HS-5 (cell line): ENCODE measurements around the gene KLK7.

ENCODE experiments used
- DNase-seq: peaks from one replicate; pipeline ENCODE4 v3.0.0-alpha.2; 2012; ENCODE audit warnings: low read depth

The KLK7 gene

DNA sequence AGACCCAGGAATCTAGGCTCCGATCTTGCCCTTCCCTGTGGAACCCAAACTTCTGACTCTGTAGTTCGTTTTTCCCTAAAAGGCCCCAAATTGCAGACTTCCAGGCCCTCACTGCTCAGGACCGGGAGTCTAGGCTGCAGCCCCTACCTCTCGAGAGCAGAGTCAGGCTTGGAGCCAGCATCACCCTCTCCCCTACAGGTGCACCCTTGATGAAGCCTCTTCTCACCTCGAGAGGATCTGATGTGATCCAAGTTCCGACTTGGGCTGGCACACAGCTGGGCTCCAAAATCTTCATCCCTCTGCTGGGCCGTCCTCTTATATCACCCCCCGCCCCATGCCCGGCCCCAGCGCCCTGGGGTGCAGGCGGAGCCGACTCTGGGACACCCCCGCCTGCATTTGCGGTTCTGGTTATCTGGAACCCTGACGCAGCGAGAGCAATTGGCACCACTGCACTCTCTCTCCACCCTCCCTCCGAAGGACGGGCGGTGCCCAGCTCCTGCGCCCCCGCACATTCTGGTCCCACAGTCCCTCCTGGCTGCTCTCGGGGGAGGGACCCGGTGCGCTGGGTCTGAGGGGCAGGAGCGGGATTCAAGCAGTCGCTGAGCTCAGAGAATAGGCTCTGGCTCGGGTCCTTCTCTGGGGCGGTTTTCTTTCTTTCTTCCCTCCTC lies at the start of gene KLK7:
KLK7 (minus strand) TSS at position 293 of the 668 bp plus-strand sequence. CDS start 1,518 bp downstream, outside the sequence.
- DNase-seq: no peak

DNA sequence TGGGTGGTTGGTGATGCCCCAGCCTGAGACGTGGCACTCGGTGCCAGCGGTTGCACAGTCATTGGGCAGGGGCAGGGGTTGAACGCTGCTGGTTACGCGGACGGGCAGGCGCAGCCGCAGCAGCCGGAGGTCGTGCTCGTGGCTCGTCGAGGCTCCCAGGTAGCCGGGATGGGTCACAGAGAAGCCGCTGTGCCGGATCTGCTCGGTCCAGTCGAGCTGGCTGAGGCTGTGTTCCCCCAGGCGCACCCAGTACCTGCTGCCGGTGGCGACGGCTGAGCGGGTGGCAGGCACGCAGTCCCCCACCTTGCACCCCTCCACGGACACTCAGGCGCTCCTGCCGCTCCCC lies 48.1 kb upstream of the KLK7 start:
- no peak for DNase-seq

DNA sequence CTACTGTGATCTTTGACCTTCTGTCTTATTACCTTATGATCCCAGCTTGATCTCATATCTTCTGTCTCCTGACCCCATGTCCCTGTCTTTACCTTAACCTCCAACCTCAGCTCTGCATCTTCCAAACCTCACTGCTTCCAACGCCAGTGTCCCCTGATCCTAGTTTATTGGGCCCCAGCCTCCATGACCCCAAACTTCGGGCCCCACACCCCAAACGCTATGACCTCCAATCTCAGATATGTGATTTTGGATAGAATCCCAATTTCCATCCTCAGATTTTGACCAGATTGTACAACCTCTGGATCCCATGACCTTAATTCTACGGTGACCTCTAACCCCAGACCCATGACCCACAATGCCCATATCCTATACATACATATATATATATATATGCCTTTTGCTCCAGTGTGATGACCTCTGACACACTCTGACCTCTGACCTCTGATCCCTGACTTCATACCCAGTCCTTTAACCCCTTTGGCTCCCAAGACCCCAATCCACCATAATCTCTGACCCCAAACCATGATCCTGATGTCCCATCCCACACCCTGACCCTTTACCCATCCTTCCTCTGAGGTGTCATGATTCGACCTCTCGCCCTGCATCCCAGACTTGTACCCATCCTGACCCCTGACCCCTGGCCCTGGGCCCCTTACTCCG lies 47.6 kb upstream of the KLK7 start:
- DNase-seq: no peak

DNA sequence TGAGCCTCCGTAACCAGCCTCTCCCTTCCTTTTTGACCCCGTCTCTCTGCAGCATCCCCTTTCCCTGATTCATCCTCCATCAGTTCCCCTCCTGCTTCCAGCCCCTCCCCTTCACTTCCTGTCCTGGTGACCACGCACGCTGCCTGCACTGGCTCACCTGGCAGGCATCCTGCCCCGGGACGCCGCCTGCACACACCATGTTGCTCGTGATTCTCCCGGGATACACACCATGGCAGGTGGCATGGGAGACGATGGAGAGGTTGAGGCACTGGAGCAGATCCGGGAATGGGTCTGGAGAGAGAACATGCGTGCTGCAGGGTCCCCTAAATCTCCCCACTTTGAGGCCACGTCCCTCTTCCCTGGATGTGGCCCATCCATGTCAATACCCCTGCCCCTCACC lies 46.9 kb upstream of the KLK7 start:
- no peak for DNase-seq

DNA sequence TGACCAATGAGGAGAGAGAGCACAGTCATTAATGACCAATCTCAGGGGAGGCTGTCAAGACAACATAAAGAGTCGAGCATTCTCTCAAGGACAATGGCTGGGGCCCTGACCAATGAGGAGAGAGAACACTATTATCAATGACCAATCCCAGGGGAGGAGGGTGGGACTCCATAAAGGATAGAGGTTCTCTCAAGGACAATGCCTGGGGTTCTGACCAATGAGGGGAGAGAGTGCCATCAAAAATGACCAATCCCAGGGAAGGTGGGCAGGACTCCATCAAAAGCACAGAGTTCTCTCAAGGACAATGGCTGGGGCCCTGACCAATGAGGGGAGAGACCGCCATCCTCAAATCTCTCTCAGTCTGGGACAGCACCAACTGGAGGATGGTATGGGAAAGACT lies 46.0 kb upstream of the KLK7 start:
- DNase-seq: no peak

DNA sequence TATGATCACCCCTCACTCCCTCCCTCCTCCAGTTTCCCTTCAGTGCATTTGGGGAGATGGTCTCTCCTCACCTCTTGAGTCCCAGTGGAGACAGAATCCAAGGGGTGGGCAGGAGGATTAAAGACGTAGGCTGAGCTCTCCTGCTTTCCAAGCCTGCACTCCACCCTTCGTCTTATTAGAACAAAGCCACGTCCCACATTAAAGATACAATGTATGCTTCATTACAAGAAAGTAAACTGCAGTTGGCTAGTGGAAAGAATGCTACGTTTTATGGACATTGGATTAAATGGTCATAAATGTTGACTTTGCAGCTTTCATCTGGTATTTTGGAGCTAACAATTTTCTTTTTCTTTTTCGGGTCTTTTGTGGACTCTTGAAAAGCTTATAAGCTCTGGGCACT lies 44.2 kb upstream of the KLK7 start:
- DNase-seq: no peak

DNA sequence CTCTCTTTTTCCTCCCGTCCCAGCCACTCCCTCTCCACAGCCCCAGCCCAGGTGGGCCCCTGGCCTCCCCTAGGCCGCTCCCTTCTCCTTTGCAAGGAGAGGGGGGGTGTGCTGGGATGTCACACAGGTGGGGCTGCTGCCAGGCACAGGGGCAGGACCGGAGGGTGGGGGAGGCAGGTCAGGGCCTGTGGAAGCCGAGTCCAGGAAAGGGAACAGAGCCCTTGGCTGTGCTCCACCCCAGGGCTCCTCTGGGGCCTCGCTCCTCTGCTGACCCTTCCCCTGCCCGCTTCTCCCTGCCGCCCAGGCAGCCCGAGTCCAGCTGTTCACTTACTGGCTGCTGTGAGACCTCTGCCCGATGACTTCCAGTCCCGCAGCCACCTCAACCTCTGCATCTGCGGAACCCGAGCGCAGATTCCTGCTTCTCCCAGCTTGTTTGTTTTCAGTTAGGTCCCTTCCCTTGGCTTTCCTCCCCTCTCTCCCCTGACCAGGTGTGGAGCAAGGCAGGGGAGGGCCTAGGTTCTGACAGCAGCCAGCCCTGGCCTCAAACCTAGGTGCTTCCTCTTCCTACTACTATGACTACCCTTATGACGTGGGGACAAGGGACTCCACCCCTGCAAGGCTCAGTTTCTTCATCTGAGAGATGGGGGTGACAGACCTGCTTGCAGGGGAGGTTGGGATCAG lies 43.5 kb upstream of the KLK7 start:
- DNase-seq: no peak

DNA sequence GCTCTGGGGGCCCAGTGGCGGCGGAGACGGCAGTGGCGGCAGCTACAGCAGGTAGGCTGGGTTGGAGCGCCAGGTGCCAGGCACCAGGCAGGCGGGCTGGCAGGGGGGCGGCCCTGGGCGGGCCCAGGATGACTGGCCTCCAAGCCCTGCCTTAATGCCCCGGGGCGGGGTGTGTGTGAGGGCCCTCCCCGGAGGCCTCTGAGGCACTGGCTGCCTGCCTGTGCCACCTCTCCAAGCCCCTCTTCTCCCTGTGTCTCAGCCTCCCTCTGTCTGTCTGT lies 42.8 kb upstream of the KLK7 start, which contains the start of gene KLK11:
KLK11 (minus strand) TSS at position 63 of the 278 bp plus-strand sequence. CDS start 985 bp downstream, outside the sequence.
- DNase-seq: no peak

DNA sequence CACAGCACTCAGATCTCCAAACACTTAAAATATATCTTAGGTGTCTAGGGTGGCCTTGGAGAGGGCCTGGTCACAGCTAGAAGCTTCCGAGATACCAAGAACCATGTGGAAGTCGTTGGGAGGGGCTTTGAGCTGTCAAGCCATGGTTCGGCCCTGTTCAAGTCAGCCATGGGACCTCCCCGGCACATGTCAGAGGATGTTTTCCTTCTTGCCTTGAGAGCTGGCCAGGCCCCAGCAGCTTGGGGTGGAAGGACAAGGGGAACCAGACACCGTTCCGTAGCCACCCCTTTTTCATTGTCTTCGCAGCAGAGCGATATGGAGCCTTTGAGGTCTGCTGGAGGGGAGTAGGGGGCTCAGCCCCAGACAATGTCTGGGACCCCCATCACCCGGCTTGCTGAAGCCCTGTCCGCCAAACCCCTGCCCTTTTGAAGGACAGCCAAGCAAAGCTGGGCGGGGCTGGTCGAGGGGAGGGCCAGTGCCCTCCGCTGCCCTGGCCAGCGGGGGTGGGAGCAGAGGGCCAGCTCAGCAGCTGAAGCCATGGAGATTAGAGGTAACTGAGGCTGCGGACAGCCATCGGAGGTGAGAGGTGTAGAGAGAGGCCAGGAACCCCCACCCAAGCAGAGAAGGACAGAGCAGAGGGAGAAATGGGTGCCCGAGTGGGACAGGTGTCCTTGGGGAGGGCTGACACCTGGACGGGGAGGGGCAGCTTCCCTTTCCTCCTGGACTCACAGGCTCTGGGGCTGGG lies 42.3 kb upstream of the KLK7 start:
- no peak for DNase-seq

DNA sequence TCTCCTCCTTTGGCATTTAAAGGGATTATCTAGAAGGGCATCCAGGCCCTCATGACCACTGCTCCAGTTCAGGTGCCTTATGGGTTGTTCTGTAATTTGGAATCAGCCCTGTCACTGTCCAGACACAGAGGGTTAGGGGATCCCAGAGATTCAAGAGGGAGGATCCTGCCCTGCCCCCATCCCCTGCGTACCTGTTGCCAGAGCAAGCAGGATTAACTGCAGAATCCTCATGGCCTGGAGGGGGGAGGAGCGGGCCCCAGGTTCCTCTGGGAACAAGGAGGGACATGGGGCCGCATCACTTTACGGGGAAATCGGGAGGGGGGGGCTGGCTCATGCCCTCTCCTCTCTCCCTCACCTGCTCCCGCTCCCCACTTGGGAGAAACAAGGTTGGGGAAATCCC lies 41.7 kb upstream of the KLK7 start:
- no peak for DNase-seq

DNA sequence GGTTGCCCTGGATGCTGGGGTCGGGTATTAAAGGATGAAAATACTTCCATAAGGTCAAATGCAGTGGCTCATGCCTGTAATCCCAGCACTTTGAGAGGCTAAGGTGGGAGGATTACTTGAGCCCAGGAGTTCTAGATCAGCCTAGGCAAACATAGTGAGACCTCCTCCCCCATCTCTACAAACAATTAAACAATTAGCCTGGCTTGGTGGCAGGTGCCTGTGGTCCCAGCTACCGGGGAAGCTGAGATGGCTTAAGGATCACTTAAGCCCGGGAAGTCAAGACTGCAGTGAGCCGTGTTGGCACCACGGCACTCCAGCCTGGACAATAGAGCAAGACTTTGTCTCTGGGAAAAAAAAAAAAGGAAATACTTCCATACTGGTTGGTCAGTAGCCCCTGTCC lies 41.2 kb upstream of the KLK7 start:
- no peak for DNase-seq

DNA sequence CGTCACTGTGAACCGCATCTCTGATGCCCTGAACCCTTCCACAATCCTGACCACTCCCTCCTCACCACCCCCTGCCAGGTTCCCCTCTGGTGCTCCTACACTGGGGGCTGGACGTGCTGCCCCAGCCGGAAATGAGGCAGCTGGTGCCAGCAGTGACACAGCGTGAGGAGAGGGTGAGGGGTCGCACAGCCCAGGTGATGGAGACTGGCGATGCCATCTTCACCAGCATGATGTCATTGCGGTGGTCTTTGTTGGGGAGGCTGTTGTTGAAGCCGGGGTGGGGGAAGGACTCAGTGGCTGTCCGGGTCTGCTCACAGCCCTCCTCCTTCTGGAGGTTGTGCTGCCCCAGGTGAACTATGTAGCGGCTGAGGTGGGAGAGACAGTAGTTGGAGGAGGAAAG lies 40.2 kb upstream of the KLK7 start:
- no peak for DNase-seq

DNA sequence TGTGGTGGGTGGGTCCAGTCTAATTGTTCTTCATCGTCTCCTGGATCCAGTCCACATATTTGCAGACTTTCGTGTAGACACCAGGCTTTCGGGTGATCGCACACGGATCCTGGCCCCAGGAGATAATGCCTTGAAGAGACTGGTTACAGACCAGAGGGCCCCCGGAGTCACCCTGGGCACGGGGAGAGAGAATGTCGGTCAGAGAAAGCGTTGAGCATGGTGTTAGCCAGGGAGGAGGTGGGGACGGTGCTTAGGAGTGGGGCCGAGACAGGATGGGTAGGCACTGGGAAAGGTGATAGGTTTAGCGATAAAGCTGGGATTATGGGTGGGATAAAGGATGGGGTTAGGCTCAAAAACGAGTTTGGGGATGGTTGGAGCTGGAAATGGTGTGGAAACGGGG lies 38.8 kb upstream of the KLK7 start:
- no peak for DNase-seq

DNA sequence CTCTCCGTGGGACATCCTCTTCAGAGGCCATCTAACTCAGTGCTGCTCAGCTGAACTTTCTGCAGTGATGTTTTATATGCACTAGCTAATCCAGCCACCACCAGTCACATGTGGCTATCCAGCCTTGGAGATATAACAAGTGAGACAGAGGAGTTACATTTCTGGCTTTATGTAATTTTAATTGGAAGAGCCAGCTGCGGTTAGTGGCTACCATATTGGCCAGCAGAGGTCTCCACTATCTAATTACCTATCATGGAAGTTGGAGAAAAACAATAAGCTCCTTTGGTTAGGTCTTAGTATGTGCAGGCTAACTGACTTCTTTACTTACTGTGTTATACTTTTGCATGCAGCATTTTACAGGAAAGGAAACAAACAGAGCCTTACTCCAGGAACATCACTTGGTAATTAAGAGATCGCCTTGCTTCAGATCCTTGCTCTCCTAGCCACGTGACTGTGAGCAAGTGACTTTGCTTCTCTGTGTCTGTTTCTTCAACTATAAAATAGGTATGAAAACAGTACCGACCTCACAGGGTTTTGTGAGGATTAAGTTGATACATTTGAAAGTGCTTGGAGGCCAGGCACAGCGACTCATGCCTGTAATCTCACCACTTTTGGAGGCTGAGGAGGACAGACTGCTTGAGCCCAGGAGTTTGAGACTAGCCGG lies 37.4 kb upstream of the KLK7 start:
- peak; percentile 11 for DNase-seq

DNA sequence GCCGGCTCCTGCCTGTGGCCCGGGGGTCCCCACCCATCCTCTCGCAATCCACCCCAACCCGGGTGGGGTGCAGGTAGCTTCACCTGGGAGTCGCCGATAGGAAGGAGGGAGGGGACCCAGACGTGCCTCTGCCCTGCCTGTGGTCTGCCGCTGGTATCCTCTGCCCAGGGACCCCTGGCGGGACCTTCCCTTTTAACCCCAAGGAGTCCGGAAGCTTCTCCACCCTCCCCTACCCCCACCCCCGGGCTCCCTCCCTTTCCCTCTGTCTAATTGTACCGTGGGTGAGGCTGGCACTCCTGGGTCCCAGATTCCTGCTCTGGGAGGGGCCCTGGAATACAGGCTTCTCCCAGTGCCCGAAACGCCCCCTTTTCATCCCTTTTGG lies 35.8 kb upstream of the KLK7 start, which contains the start of gene KLK10:
KLK10 (minus strand) TSS at position 166 of the 382 bp plus-strand sequence. CDS start 579 bp downstream, outside the sequence.
- no peak for DNase-seq

DNA sequence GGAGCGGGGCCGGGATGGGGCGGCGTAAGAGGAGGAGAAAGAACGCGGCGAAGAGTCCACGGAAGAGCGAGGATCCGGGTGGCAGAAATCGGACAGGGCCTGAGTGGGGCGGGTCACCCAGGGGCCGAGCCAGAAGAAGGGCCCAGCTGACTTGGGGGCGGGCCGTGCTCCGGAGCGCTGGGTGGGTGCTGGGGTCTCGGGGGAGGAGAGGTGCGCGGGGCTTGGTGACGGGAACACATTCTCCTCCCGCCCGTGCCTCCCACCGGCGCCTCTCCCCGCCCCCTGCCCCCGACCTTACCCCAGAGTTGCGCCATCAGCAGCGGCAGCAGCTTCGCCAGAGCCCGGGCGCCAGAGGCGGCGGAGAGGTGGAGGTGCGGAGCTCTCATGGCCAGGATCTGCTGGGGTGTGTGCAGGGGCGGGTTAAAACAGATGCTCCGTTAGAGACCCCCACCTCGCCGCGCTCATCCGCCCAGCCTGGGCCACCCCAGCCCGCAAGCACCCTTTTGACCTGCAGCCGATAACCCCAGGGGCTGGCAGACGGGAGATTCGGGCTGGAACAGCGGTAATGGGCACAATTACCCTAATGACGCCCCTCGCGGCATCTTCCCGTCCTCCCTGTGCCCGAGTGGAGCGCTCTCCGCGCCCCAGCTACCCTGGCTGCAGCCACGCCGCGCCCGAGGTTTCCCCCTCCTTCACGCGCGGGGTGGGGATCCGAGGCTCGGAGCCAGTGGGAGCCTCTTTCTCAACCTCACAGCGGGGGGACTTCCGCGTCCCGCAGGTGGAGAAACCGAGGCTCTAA lies 35.2 kb upstream of the KLK7 start:
- DNase-seq: no peak

DNA sequence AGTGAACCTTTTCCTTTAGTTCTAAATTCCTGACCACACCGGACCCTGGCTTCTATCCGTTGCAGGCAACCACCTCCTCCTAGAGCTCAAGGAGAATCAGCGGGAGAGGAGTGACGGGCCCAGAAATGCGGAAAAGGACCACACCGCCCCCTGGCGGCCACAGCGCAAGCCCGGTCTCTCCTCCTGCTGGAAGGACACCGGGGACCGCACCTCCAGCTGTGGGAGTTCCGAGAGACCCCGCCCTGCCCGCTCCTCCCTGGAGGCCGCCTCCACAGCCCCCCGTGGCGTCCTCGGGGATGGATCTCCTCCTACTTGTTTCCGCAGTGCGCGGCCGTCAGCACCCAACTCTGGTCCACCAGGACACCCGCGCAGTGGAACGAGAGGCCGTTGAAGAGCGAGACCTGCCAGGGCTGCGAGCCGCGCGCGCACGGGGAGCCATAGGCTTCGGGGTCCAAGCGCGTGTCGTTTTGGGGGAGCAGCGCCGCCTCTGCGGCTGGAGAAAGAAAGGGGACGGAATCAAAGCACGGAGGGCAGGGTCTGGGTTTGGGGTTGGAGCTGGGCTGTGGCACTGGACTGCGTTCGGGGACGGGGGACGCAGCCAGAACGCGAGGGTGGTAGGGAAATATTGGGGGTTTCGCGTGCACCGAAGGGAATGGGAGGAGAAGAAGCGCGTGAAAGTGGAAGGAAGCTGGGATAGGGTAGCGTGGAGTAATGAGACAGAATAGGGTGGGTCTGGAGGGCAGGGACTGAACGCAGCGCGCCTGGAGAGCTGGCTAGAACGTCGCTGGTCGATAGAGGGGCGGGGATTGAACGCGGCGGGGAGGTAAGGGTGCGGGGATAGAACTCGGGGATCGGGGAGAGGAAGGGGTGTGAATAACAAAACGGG lies 33.3 kb upstream of the KLK7 start:
- no peak for DNase-seq

DNA sequence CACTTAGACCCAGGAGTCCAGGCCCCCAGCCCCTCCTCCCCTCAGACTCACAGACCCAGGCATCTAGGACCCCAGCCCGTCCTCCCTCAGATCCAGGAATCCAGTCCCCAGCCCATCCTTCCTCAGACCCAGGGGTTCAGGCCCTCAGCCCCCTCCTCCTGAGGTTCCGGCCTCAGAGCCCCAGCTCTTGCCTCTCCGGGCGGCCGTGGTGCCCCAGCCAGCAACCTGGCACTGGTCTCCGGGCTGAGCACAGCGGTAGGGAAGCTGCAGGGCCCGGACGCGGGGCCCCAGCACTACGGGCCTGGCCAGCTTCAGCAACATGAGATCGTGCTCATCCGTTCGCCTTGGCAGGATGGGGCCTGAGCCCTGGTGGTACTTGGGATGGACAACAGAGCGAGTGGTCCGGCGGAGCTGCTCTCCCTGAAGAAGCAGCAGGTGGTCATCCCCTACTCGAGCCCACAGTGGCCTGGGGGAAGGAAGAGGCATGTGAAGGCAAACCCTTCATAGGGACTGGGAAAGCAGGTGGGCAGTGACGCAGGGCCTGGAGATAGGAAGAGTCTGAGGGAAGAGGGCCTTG lies 32.1 kb upstream of the KLK7 start:
- no peak for DNase-seq

DNA sequence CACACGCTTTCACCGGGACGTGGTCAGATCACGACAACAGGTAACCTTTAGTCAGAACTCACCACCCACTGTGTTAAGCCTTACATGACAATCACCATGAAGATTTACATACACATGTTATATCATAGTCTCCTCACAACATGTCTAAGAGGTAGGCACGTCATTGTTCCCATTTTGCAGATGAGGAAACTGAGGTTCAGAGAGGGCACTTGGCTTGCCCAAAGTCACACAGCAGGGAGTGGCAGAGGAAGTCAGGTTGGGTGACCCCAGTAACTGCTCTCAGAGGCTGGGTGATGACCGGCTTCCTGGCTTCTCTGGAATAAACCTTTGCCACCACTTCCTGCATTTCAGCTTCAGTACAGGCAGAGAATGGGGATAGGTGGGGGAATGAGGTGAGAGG lies 30.5 kb upstream of the KLK7 start:
- no peak for DNase-seq

DNA sequence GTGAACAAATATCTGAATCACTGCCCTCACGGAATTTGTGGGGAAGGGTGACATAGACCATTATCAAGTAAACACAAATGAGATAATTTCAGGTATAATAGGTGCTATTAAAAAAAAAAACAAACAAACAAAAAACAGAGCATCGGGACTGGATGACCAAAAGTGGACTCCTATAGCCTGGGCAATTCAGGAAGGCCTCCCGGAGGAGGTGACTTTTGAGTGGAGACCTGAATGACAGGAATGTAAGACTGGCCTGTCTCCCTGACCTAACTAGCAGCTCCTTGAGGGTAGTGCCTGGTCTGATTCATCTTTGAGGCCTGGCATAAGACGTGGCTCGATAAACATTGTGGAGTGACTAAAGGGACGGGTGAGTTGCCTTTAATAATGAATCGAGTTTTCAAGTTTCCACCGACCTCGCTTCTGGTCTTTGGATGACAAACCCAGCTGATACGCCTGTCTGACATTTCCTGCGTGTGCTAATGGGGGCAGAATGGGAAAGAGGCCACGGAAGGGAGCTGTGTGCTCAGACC lies 29.0 kb upstream of the KLK7 start:
- DNase-seq: no peak
